Measurements from ENCODE around the gene SUSD1. TPM values are rescaled to one million over a fixed set of nuclear protein-coding genes. Genes with fewer than 3 reads are reported as not detected.

The SUSD1 gene
- polyA plus RNA-seq, 1 donor (not counting 4 experiments of a cell fraction or from before 2014, with no cell fraction given), result 3.6 TPM

DNA sequence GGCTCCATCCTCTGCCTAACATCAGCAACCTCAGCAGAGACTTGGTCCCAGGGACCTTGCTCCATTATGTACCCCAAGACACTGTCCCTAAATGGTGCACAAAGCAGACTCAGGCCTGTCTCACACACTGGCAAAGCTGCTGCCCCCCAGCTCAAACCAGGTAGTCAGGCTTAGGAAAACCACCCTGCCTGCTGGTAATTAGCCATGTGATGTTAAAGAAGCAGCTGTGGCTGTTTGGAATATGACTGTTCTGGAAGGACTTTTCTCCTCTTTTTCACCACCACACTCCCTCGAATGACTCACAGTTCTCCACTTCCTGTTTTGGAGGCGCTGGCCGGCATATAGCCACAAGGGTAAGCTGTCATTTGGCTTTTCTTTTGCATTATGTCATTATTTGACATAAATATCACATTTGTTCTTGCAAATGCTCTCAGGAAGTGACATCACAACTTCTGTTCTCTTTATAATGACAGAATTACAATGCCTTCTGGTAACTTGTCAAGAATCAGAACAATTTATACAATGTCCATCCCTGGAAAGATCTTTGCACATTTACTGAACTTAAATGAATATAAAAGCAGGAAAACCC lies 113.9 kb downstream of the SUSD1 start:
- Histone ChIP-seq H3K27ac (ENCODE audit: control insufficient read depth, insufficient read depth, low read length) (peak overlapping the region; percentile 94), H3K36me3 (ENCODE audit: control insufficient read depth in 2 of 2, extremely low read depth in 1 of 2, insufficient read depth in 2 of 2, low read length in 2 of 2) (no peaks in the 10 kb centered on the region), H3K4me1 (ENCODE audit: control insufficient read depth, extremely low read depth, insufficient read depth, low read length) (peaks cover 48% of the 10 kb centered on the region), H3K79me2 (ENCODE audit: control insufficient read depth, insufficient read depth, low read length) (no peaks in the 10 kb centered on the region), H3K27me3 (ENCODE audit: control insufficient read depth, extremely low read depth, insufficient read depth, low read length) (no peaks in the 10 kb centered on the region), H2AFZ (ENCODE audit: control insufficient read depth, low read length) (no peak overlapping the region), H3K4me3 (ENCODE audit: control insufficient read depth in 2 of 3, extremely low read depth in 1 of 3, insufficient read depth in 2 of 3, low read depth in 1 of 3, low read length in 3 of 3) (no peak overlapping the region), H3K9ac (ENCODE audit: control insufficient read depth, extremely low read depth, insufficient read depth, low read length) (peak overlapping the region; percentile 70), H4K20me1 (ENCODE audit: control insufficient read depth, extremely low read depth, insufficient read depth, low read length) (no peaks in the 10 kb centered on the region), H3K9me1 (ENCODE audit: control insufficient read depth, extremely low read depth, insufficient read depth, low read length) (no peaks in the 10 kb centered on the region), H3K9me3 (ENCODE audit: control insufficient read depth, low read depth, low read length) (no peaks in the 10 kb centered on the region), H3K4me2 (ENCODE audit: control insufficient read depth, extremely low read depth, insufficient read depth, low read depth, low read length) (peak overlapping the region; percentile 44)
- TF ChIP-seq EZH2 (IDR thresholded peaks at IDR 0.05; ENCODE audit: low read length), result no peak
- TF ChIP-seq, protein P1, sequence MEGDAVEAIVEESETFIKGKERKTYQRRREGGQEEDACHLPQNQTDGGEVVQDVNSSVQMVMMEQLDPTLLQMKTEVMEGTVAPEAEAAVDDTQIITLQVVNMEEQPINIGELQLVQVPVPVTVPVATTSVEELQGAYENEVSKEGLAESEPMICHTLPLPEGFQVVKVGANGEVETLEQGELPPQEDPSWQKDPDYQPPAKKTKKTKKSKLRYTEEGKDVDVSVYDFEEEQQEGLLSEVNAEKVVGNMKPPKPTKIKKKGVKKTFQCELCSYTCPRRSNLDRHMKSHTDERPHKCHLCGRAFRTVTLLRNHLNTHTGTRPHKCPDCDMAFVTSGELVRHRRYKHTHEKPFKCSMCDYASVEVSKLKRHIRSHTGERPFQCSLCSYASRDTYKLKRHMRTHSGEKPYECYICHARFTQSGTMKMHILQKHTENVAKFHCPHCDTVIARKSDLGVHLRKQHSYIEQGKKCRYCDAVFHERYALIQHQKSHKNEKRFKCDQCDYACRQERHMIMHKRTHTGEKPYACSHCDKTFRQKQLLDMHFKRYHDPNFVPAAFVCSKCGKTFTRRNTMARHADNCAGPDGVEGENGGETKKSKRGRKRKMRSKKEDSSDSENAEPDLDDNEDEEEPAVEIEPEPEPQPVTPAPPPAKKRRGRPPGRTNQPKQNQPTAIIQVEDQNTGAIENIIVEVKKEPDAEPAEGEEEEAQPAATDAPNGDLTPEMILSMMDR (optimal IDR thresholded peaks at IDR 0.05 in 1 of 3, IDR thresholded peaks at IDR 0.05 in 1 of 3, conservative IDR thresholded peaks at IDR 0.05 in 1 of 3; ENCODE audit: extremely low read depth in 1 of 3, insufficient read depth in 2 of 3, low read length in 3 of 3), result no peak
- FAIRE-seq, result peak; percentile 39
- dilution Hi-C loops (cut with MboI; ENCODE audit: extremely low pct_ligation_motif_present, low sequenced_read_pairs), result no loop called here
- peak; percentile 70 for DNase-seq (ENCODE audit: low read depth, low spot score)

DNA sequence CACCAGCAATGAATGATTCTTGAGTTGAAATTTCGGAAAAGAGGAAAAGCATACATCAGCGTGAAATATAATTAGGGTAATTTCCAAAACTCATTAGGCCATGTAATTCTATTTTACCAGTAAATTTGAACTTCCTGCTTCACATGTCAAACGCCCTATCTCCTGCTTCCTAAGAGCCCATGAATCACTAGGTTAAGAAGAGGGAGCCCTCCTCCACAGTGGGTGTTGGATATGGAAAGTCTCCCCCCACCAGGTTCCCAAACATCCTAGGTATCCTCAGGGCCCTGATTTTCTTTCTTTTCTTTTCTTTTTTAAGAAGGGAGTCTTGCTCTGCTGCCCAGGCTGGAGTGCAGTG lies 115.2 kb downstream of the SUSD1 start:
- Histone ChIP-seq H3K4me2 (ENCODE audit: control insufficient read depth, extremely low read depth, insufficient read depth, low read depth, low read length) (no peak overlapping the region), H3K9me3 (ENCODE audit: control insufficient read depth, low read depth, low read length) (no peaks in the 10 kb centered on the region), H4K20me1 (ENCODE audit: control insufficient read depth, extremely low read depth, insufficient read depth, low read length) (no peaks in the 10 kb centered on the region), H3K9ac (ENCODE audit: control insufficient read depth, extremely low read depth, insufficient read depth, low read length) (no peak overlapping the region), H3K79me2 (ENCODE audit: control insufficient read depth, insufficient read depth, low read length) (no peaks in the 10 kb centered on the region), H2AFZ (ENCODE audit: control insufficient read depth, low read length) (no peak overlapping the region), H3K27me3 (ENCODE audit: control insufficient read depth, extremely low read depth, insufficient read depth, low read length) (no peaks in the 10 kb centered on the region), H3K9me1 (ENCODE audit: control insufficient read depth, extremely low read depth, insufficient read depth, low read length) (no peaks in the 10 kb centered on the region), H3K4me1 (ENCODE audit: control insufficient read depth, extremely low read depth, insufficient read depth, low read length) (peaks cover 35% of the 10 kb centered on the region), H3K27ac (ENCODE audit: control insufficient read depth, insufficient read depth, low read length) (peak overlapping the region; percentile 94), H3K36me3 (ENCODE audit: control insufficient read depth in 2 of 2, extremely low read depth in 1 of 2, insufficient read depth in 2 of 2, low read length in 2 of 2) (no peaks in the 10 kb centered on the region), H3K4me3 (ENCODE audit: control insufficient read depth in 2 of 3, extremely low read depth in 1 of 3, insufficient read depth in 2 of 3, low read depth in 1 of 3, low read length in 3 of 3) (no peak overlapping the region)
- dilution Hi-C loops (cut with MboI; ENCODE audit: extremely low pct_ligation_motif_present, low sequenced_read_pairs), result no loop called here
- no peak for FAIRE-seq
- no peak for DNase-seq (ENCODE audit: low read depth, low spot score)
- no peak for TF ChIP-seq EZH2 (IDR thresholded peaks at IDR 0.05; ENCODE audit: low read length)
- TF ChIP-seq, protein P1 (optimal IDR thresholded peaks at IDR 0.05 in 1 of 3, IDR thresholded peaks at IDR 0.05 in 1 of 3, conservative IDR thresholded peaks at IDR 0.05 in 1 of 3; ENCODE audit: extremely low read depth in 1 of 3, insufficient read depth in 2 of 3, low read length in 3 of 3), result no peak

Measured in keratinocyte (primary cell).